ENCODE data around the gene CEP162. TPM values are rescaled to one million over a fixed set of nuclear protein-coding genes. Genes with fewer than 3 reads are reported as not detected.

CEP162 gene
- total and polyA plus RNA-seq, 2 experiments from 2014 or later: 9.2 to 15.4 TPM

DNA sequence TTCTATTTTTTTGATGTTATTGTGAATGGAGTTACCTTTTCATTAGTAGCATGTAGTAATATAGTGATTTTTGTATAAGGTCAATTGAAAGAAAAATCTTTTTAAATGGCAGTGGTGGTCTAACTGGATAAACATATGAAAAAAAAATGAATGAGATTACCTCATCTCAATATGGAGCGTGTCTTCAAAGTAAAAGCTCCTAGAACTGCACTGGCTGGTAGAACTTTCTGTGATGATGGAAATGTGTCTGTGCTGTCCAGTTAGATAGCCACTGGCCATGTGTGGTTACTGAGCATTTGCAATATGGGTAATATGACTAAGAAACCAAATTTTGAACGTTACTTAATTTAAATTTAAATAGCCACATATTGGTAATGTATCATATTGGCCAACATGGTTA, 149.8 kb downstream of the CEP162 start:
- peaks cover 12% of the 10 kb centered on the region for H3K4me1 ChIP-seq (ENCODE audit: insufficient read depth)
- Mint-ChIP-seq H3K36me3 (ENCODE audit: low read depth) (peaks cover 7% of the 10 kb centered on the region; the same call in 2 of the 3 replicates), H3K4me1 (peaks cover 16% of the 10 kb centered on the region), H3K4me3 (no peak overlapping the region), H3K27me3 (ENCODE audit: insufficient read depth, low read depth, poor library complexity) (no peaks in the 10 kb centered on the region), H3K27ac (no peak overlapping the region), H3K9me3 (peaks cover 5% of the 10 kb centered on the region)
- H3K9me2 ChIP-seq (ENCODE audit: insufficient read depth): no peaks in the 10 kb centered on the region; the same call in 1 of the 2 replicates
- no peaks in the 10 kb centered on the region for H3F3A ChIP-seq (replicated peaks; ENCODE audit: low read depth)
- TF ChIP-seq STAT1 (IDR thresholded peaks at IDR 0.05; ENCODE audit: unreplicated experiment): no peak
- TF ChIP-seq ZNF114 (CRISPR knock-in tag; IDR thresholded peaks at IDR 0.05): no peak
- TF ChIP-seq EZH2 (IDR thresholded peaks at IDR 0.05; ENCODE audit: low read depth, unreplicated experiment): no peak
- no peak for TF ChIP-seq ZNF331 (CRISPR knock-in tag; IDR thresholded peaks at IDR 0.05; ENCODE audit: low read depth)
- H3K4me3 ChIP-seq: no peak overlapping the region
- H2AFZ ChIP-seq: no peak overlapping the region
- no peaks in the 10 kb centered on the region for H3K27me3 ChIP-seq (ENCODE audit: insufficient read depth)
- no peak overlapping the region for H3K4me2 ChIP-seq
- no peak for DNase-seq (ENCODE audit: low spot score)
- H3K36me3 ChIP-seq (ENCODE audit: insufficient read depth): no peaks in the 10 kb centered on the region
- H4K20me1 ChIP-seq (replicated peaks; ENCODE audit: insufficient read depth): no peaks in the 10 kb centered on the region
- no peak for ATAC-seq
- no peak overlapping the region for H3K27ac ChIP-seq (ENCODE audit: low read depth)
- no peaks in the 10 kb centered on the region for H3K79me2 ChIP-seq (replicated peaks; ENCODE audit: insufficient read depth)

DNA sequence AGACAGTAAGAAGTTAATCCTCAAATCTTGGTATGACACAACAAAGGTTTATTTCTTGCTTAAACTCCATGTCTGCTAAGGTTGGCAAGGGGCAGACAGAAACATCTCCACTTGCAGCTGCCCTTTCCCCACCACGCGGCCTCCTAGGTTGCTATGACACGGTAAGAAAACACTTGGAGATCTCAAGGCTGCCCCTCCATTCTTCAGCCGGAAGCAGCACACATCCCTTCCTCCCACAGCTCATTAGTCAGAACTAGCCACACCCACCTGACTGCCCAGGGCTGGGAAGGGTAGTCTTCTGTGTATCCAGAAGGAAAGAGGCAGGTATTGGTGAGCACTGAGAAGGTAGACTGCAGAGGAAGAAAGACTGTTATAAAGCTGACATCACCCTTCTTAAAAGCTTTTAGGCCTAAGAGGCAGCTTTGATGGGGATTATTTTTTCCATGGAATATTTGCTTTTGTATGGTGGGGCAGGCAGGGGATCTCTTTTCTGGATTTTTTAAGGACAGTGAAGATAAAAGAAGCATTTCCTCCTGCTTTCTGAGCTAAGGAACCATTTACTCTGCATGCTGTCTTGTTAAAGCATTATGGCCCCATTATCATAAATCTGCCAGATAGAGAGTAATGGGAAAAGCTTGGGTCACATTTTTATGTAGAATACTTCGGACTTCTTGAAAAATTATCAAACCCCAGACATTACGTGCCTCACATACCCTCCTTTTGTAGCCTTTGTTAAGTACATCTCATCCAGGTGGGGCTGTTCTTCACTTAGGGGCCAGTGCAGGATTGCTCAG, 152.3 kb downstream of the CEP162 start:
- no peak overlapping the region for H3K4me3 ChIP-seq
- no peaks in the 10 kb centered on the region for H3F3A ChIP-seq (replicated peaks; ENCODE audit: low read depth)
- H3K9me2 ChIP-seq (ENCODE audit: insufficient read depth): no peaks in the 10 kb centered on the region; the same call in 1 of the 2 replicates
- Mint-ChIP-seq H3K27me3 (ENCODE audit: insufficient read depth, low read depth, poor library complexity) (peaks cover 2% of the 10 kb centered on the region), H3K9me3 (peaks cover 12% of the 10 kb centered on the region), H3K36me3 (ENCODE audit: low read depth) (peaks cover 13% of the 10 kb centered on the region; the same call in 2 of the 3 replicates), H3K4me3 (no peak overlapping the region), H3K4me1 (peaks cover 12% of the 10 kb centered on the region; the same call in 2 of the 3 replicates), H3K27ac (peak overlapping the region; percentile 68)
- TF ChIP-seq, protein P1, sequence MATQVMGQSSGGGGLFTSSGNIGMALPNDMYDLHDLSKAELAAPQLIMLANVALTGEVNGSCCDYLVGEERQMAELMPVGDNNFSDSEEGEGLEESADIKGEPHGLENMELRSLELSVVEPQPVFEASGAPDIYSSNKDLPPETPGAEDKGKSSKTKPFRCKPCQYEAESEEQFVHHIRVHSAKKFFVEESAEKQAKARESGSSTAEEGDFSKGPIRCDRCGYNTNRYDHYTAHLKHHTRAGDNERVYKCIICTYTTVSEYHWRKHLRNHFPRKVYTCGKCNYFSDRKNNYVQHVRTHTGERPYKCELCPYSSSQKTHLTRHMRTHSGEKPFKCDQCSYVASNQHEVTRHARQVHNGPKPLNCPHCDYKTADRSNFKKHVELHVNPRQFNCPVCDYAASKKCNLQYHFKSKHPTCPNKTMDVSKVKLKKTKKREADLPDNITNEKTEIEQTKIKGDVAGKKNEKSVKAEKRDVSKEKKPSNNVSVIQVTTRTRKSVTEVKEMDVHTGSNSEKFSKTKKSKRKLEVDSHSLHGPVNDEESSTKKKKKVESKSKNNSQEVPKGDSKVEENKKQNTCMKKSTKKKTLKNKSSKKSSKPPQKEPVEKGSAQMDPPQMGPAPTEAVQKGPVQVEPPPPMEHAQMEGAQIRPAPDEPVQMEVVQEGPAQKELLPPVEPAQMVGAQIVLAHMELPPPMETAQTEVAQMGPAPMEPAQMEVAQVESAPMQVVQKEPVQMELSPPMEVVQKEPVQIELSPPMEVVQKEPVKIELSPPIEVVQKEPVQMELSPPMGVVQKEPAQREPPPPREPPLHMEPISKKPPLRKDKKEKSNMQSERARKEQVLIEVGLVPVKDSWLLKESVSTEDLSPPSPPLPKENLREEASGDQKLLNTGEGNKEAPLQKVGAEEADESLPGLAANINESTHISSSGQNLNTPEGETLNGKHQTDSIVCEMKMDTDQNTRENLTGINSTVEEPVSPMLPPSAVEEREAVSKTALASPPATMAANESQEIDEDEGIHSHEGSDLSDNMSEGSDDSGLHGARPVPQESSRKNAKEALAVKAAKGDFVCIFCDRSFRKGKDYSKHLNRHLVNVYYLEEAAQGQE (IDR thresholded peaks at IDR 0.05; ENCODE audit: unreplicated experiment): no peak
- TF ChIP-seq, protein P2, sequence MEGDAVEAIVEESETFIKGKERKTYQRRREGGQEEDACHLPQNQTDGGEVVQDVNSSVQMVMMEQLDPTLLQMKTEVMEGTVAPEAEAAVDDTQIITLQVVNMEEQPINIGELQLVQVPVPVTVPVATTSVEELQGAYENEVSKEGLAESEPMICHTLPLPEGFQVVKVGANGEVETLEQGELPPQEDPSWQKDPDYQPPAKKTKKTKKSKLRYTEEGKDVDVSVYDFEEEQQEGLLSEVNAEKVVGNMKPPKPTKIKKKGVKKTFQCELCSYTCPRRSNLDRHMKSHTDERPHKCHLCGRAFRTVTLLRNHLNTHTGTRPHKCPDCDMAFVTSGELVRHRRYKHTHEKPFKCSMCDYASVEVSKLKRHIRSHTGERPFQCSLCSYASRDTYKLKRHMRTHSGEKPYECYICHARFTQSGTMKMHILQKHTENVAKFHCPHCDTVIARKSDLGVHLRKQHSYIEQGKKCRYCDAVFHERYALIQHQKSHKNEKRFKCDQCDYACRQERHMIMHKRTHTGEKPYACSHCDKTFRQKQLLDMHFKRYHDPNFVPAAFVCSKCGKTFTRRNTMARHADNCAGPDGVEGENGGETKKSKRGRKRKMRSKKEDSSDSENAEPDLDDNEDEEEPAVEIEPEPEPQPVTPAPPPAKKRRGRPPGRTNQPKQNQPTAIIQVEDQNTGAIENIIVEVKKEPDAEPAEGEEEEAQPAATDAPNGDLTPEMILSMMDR (conservative IDR thresholded peaks at IDR 0.05; ENCODE audit: low read depth in 2 of 2): no peak
- no peak for TF ChIP-seq ZNF114 (CRISPR knock-in tag; IDR thresholded peaks at IDR 0.05)
- TF ChIP-seq JUNB (IDR thresholded peaks at IDR 0.05; ENCODE audit: unreplicated experiment): no peak
- TF ChIP-seq EZH2 (IDR thresholded peaks at IDR 0.05; ENCODE audit: low read depth, unreplicated experiment): no peak
- TF ChIP-seq POLR2AphosphoS5 (IDR thresholded peaks at IDR 0.05; ENCODE audit: low read depth): no peak
- TF ChIP-seq, protein P3, sequence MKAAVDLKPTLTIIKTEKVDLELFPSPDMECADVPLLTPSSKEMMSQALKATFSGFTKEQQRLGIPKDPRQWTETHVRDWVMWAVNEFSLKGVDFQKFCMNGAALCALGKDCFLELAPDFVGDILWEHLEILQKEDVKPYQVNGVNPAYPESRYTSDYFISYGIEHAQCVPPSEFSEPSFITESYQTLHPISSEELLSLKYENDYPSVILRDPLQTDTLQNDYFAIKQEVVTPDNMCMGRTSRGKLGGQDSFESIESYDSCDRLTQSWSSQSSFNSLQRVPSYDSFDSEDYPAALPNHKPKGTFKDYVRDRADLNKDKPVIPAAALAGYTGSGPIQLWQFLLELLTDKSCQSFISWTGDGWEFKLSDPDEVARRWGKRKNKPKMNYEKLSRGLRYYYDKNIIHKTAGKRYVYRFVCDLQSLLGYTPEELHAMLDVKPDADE (IDR thresholded peaks at IDR 0.05): no peak
- no peak for TF ChIP-seq NANOG (IDR thresholded peaks at IDR 0.05; ENCODE audit: borderline replicate concordance)
- TF ChIP-seq CREB1 (CRISPR knock-in tag; IDR thresholded peaks at IDR 0.05; ENCODE audit: low read depth): no peak
- H3K79me2 ChIP-seq (replicated peaks; ENCODE audit: insufficient read depth): no peaks in the 10 kb centered on the region
- peaks cover 8% of the 10 kb centered on the region for H3K4me1 ChIP-seq (ENCODE audit: insufficient read depth)
- no peaks in the 10 kb centered on the region for H3K36me3 ChIP-seq (ENCODE audit: insufficient read depth)
- H3K27me3 ChIP-seq (ENCODE audit: insufficient read depth): no peaks in the 10 kb centered on the region
- H2AFZ ChIP-seq: no peak overlapping the region
- ATAC-seq (peak; percentile 96), DNase-seq (ENCODE audit: low spot score) (peak; percentile 78)
- H3K4me2 ChIP-seq: no peak overlapping the region
- H4K20me1 ChIP-seq (replicated peaks; ENCODE audit: insufficient read depth): no peaks in the 10 kb centered on the region
- peak overlapping the region; percentile 60 for H3K27ac ChIP-seq (ENCODE audit: low read depth)
